Stimulated activated CD4-positive, alpha-beta T cell treated with anti-CD3 and anti-CD28 coated beads, Interleukin-15, amount 100 ng/mL, for 1 hour (primary cell): ENCODE data around the gene MRC1.

Source experiments
- DNase-seq, 2 donors: peaks; one replicate each; pipeline ENCODE4 v3.0.0-alpha.2; 2020; ENCODE audit warnings: low read depth in 1 of 2, low spot score in 1 of 2

Gene MRC1

GRCh38 chr10:17842641-17843040, 33.5 kb downstream of the MRC1 start:
- no peak for DNase-seq

- DNase-seq: no peak
These were observed 38.6 kb downstream of the MRC1 start for GRCh38 chr10:17847585-17848296.

- no peak for DNase-seq
These were observed 39.5 kb downstream of the MRC1 start for GRCh38 chr10:17848646-17849045.

- DNase-seq: no peak
These were observed 41.4 kb downstream of the MRC1 start for GRCh38 chr10:17850501-17850900.

- no peak for DNase-seq
These were observed 42.5 kb downstream of the MRC1 start for GRCh38 chr10:17851611-17852010.

GRCh38 chr10:17854044-17854652, 45.0 kb downstream of the MRC1 start:
- DNase-seq: no peak

GRCh38 chr10:17857040-17857439, 47.9 kb downstream of the MRC1 start:
- DNase-seq: no peak

GRCh38 chr10:17859492-17860156, 50.5 kb downstream of the MRC1 start:
- DNase-seq: no peak

- no peak for DNase-seq
These were observed 52.6 kb downstream of the MRC1 start for GRCh38 chr10:17861760-17862159.

GRCh38 chr10:17865351-17865750, 56.2 kb downstream of the MRC1 start:
- DNase-seq: no peak

- DNase-seq: no peak
These were observed 57.2 kb downstream of the MRC1 start for GRCh38 chr10:17866346-17866745.

- DNase-seq: no peak
These were observed 57.9 kb downstream of the MRC1 start for GRCh38 chr10:17867056-17867455.

- no peak for DNase-seq
These were observed 61.9 kb downstream of the MRC1 start for GRCh38 chr10:17871036-17871435.

- no peak for DNase-seq
These were observed 63.3 kb downstream of the MRC1 start for GRCh38 chr10:17872191-17873091.

- DNase-seq: no peak
These were observed 64.8 kb downstream of the MRC1 start for GRCh38 chr10:17873946-17874345.

- no peak for DNase-seq
These were observed 68.0 kb downstream of the MRC1 start for GRCh38 chr10:17877121-17877520.

- no peak for DNase-seq
These were observed 69.7 kb downstream of the MRC1 start for GRCh38 chr10:17878896-17879295.

- DNase-seq: no peak
These were observed 71.5 kb downstream of the MRC1 start for GRCh38 chr10:17880601-17881000.

GRCh38 chr10:17882557-17882956, 73.4 kb downstream of the MRC1 start:
- no peak for DNase-seq

GRCh38 chr10:17883621-17884020, 74.5 kb downstream of the MRC1 start:
- DNase-seq: no peak

- DNase-seq: no peak
These were observed 79.0 kb downstream of the MRC1 start for GRCh38 chr10:17888189-17888588.
